GM20000 (cell line): ENCODE measurements around the gene AKR1B15.
"Not testable (repeated sequence)": the region's sequence is repeated elsewhere in the genome, so short reads cannot be mapped to it uniquely, and the experiment has no call there.

Source experiments
- DNase-seq: peaks from one replicate; pipeline ENCODE4 v3.0.0; 2012; ENCODE audit warnings: low spot score
- CTCF ChIP-seq: IDR thresholded peaks from 2 replicates; pipeline ENCODE4 v1.5.1; 2012; ENCODE audit warnings: mild to moderate bottlenecking, control low read depth; ENCODE audit errors: extremely low read depth, missing control alignments

AKR1B15 gene

GRCh38 chr7:134554417-134554966 is 5.6 kb downstream of the AKR1B15 start:
- no peak for TF ChIP-seq CTCF

GRCh38 chr7:134557391-134557790 is 8.5 kb downstream of the AKR1B15 start:
- no peak for TF ChIP-seq CTCF
- no peak for DNase-seq

More at GRCh38 chr7:134554417-134554966, 5.6 kb downstream of the AKR1B15 start:
- DNase-seq, result no peak

- TF ChIP-seq CTCF, result no peak
- DNase-seq, result no peak
Observed at GRCh38 chr7:134558370-134558769, 9.5 kb downstream of the AKR1B15 start.

- DNase-seq, result not testable (repeated sequence)
Observed at GRCh38 chr7:134561616-134562015, 12.7 kb downstream of the AKR1B15 start.

GRCh38 chr7:134562136-134562535 is 13.2 kb downstream of the AKR1B15 start:
- DNase-seq, result no peak

GRCh38 chr7:134563398-134563749 is 14.5 kb downstream of the AKR1B15 start:
- not testable (repeated sequence) for DNase-seq

More at GRCh38 chr7:134562136-134562535, 13.2 kb downstream of the AKR1B15 start:
- TF ChIP-seq CTCF, result no peak

GRCh38 chr7:134565643-134566136 is 16.8 kb downstream of the AKR1B15 start:
- TF ChIP-seq CTCF, result no peak
- no peak for DNase-seq

GRCh38 chr7:134567368-134567767 is 18.5 kb downstream of the AKR1B15 start:
- no peak for DNase-seq
- no peak for TF ChIP-seq CTCF

- DNase-seq, result not testable (repeated sequence)
Observed at GRCh38 chr7:134569962-134570361, 21.1 kb downstream of the AKR1B15 start.
